ENCODE data around the gene SCYL1. TPM values are rescaled to one million over a fixed set of nuclear protein-coding genes. Genes with fewer than 3 reads are reported as not detected.

SCYL1 gene
- total and polyA plus RNA-seq, 2 of the 4 experiments (the other 2 are of a cell fraction), result 96.4 to 150 TPM

DNA sequence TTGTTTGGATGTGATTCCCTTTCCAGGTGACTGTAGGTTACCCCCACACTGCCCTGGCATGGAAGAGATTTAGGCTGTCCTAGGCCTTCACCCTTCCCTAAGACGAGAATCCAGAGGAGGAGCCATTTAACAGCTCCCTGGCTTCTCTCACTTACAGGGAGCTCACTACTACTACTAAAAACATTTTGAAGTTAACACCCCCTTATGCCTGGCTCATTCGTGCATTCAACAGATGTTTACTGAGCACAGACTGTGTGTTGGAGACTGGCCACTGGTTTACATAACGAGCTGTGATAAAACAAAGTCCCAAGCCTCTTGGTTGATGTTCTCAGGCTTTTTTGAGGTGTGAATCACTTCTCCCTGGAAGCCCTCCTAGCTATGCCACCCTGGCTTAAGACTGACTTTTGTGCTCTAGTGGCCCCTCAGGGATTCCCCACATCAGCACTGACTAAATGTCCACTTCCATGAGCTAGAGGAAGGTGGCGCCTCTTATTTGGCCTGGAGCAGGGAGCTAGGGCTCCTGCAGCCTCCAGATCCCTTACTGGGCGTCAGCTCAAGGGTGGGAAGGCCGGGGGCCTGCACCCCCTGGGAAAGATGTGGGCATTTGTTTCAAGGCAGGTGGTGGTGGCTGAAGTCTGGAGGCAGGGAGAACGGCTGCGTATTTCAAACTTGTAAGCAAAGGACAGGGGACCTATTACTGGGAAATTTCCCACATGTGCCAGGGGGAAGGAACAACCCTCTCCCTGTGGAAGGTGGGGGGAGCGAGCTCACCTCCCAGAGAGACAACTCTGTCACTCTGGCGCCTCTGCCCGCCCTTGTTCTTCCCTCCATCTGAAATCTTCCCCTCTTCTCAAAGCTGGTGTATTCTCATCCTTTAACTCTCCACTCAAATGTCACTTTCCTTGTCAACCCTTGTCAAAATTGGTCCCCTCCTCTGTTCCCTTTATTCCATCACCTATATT lies 45.4 kb upstream of the SCYL1 start:
- Histone ChIP-seq H3K4me2 (ENCODE audit: low read depth, low read length) (peak overlapping the region; percentile 85), H2BK15ac (ENCODE audit: low read depth, low read length) (peak overlapping the region; percentile 86), H3K18ac (ENCODE audit: low read depth, low read length) (peak overlapping the region; percentile 75), H2AFZ (replicated peaks; ENCODE audit: low read length, poor library complexity) (peak overlapping the region; percentile 85), H3K4ac (ENCODE audit: low read depth, low read length) (peak overlapping the region; percentile 98), H4K8ac (ENCODE audit: low read depth in 2 of 2, low read length in 2 of 2) (peak overlapping the region; percentile 37 to 83), H4K20me1 (ENCODE audit: insufficient read depth, low read length) (no peaks in the 10 kb centered on the region), H3K27me3 (ENCODE audit: control insufficient read depth, insufficient read depth, low read length) (no peaks in the 10 kb centered on the region), H3K14ac (replicated peaks; ENCODE audit: low read depth, low read length) (peak overlapping the region; percentile 94), H4K91ac (ENCODE audit: insufficient read depth, low read depth, low read length) (peak overlapping the region; percentile 100), H2BK20ac (ENCODE audit: low read depth, low read length) (peak overlapping the region; percentile 87), H4K5ac (ENCODE audit: low read depth, low read length) (peak overlapping the region; percentile 65), H3K4me3 (ENCODE audit: insufficient read depth, low read depth, low read length) (peak overlapping the region; percentile 2), H3K56ac (ENCODE audit: extremely low read depth, insufficient read depth, low read length) (peak overlapping the region; percentile 74), H3K27ac (ENCODE audit: insufficient read depth, low read length) (peak overlapping the region; percentile 91), H3K36me3 (ENCODE audit: control insufficient read depth, insufficient read depth, low read length) (no peaks in the 10 kb centered on the region), H2BK120ac (ENCODE audit: low read depth, low read length) (peak overlapping the region; percentile 90), H3K9ac (ENCODE audit: low read depth, low read length) (peak overlapping the region; percentile 77), H2AK5ac (ENCODE audit: low read depth, low read length) (peak overlapping the region; percentile 95), H3K9me1 (ENCODE audit: insufficient read depth, low read length) (peaks cover 3% of the 10 kb centered on the region), H2AK9ac (replicated peaks; ENCODE audit: low read depth, low read length, poor library complexity) (peak overlapping the region; percentile 96), H3K9me3 (ENCODE audit: control insufficient read depth, insufficient read depth, low read length) (no peaks in the 10 kb centered on the region), H2BK5ac (ENCODE audit: low read depth, low read length, poor library complexity, severe bottlenecking) (peak overlapping the region; percentile 92), H3K4me1 (ENCODE audit: control insufficient read depth, insufficient read depth, low read length) (peaks cover 22% of the 10 kb centered on the region), H3K79me1 (ENCODE audit: low read depth in 1 of 2, low read length in 2 of 2) (peaks cover 7 to 58% of the 10 kb centered on the region in 2 experiments; a peak in 3 of 4 replicates), H3K23ac (ENCODE audit: low read depth, low read length) (peak overlapping the region; percentile 93)
- in situ Hi-C loops (cut with MboI; ENCODE audit: low sequenced_read_pairs) (no loop called here), dilution Hi-C loops (cut with HindIII; ENCODE audit: low sequenced_read_pairs, unreplicated experiment) (no loop called here), intact Hi-C loops (cut with micrococcal nuclease) (no loop called here)
- BruUV-seq (replicated peaks), result TSS peak; percentile 34
- WGBS, 2 experiments (ENCODE audit: extremely low coverage in 2 of 2, insufficient read length in 1 of 2), result 62% methylated on average over 4 of the region's 11 CpGs; no CpG with 5 or more reads in 1 of the 2 experiments
- POLR2A ChIA-PET (ENCODE audit: unreplicated experiment), result interaction anchor here (0.8 to 7.2 kb wide), 7 partner anchors 8 to 57 kb away, joined by 3 to 494 read pairs (median 13); partner anchors contain the start of genes MALAT1 and NEAT1
- peak; percentile 39 for ATAC-seq (ENCODE audit: low read depth)
- peak; percentile 95 for DNase-seq
- CTCF ChIA-PET, result interaction anchor here (0.6 to 2.3 kb wide), 9 partner anchors 9 to 809 kb away, joined by 3 to 12 read pairs (median 5); partner anchors contain the start of genes MALAT1 and YIF1A
- peak; percentile 33; the same call in 1 of the 2 replicates for TF ChIP-seq MAZ (IDR thresholded peaks at IDR 0.05; ENCODE audit: borderline replicate concordance, low read depth, low read length)
- no peak for TF ChIP-seq NFE2L2 (IDR thresholded peaks at IDR 0.05; ENCODE audit: low read depth, low read length)
- peak; percentile 67 for TF ChIP-seq RAD21 (IDR thresholded peaks at IDR 0.05; ENCODE audit: low read length)
- TF ChIP-seq RCOR1 (IDR thresholded peaks at IDR 0.05; ENCODE audit: insufficient replicate concordance, low read length), result peak; percentile 60
- TF ChIP-seq POLR2A (IDR thresholded peaks at IDR 0.05; ENCODE audit: low read depth, low read length), result peak; percentile 88
- TF ChIP-seq SMC3 (IDR thresholded peaks at IDR 0.05; ENCODE audit: low read depth, low read length), result peak; percentile 54
- TF ChIP-seq USF2 (IDR thresholded peaks at IDR 0.05; ENCODE audit: low read depth, low read length), result no peak
- peak; percentile 58; the same call in 1 of the 2 replicates for TF ChIP-seq FOS (IDR thresholded peaks at IDR 0.05; ENCODE audit: low read depth, low read length)
- peak; percentile 61 for TF ChIP-seq CTCF (conservative IDR thresholded peaks at IDR 0.05; ENCODE audit: low read depth, low read length)
- TF ChIP-seq RFX5 (IDR thresholded peaks at IDR 0.05; ENCODE audit: low read depth, low read length), result no peak
- no peak for TF ChIP-seq CHD1 (IDR thresholded peaks at IDR 0.05; ENCODE audit: low read depth, low read length)
- TF ChIP-seq ELK1 (IDR thresholded peaks at IDR 0.05; ENCODE audit: borderline replicate concordance, low read depth, low read length), result no peak

All from IMR-90 (cell line).